Measurements from ENCODE around the gene APPL1.

GRCh38 chr3:57184526-57184925 lies 43.0 kb upstream of the APPL1 start:
- no peak for TF ChIP-seq POLR2A (IDR thresholded peaks at IDR 0.05)
- TF ChIP-seq CTCF (IDR thresholded peaks at IDR 0.05 in 4 of 5, conservative IDR thresholded peaks at IDR 0.05 in 1 of 5): no peak

All from gastrocnemius medialis (tissue), 4 donors.